OCI-LY1 (cell line): ENCODE data around the gene ESYT2.

Experiments
- EZH2 ChIP-seq: fragments of 200-600 bp; sonication (generic), shearing (Covaris generic); IDR thresholded peaks from 2 replicates; pipeline ENCODE4 v1.8.0; 2017; ENCODE audit warnings: borderline replicate concordance, mixed run types, mild to moderate bottlenecking, antibody characterized with exemption, low read length, moderate library complexity, mixed read lengths
- TF ChIP-seq, protein P1 (sequence below): fragments of 200-600 bp; sonication (generic), shearing (Covaris generic); IDR thresholded peaks from 2 replicates; pipeline ENCODE4 v1.5.1; 2017; ENCODE audit warnings: mild to moderate bottlenecking, antibody characterized with exemption, low read length, moderate library complexity, mixed read lengths

DNA sequence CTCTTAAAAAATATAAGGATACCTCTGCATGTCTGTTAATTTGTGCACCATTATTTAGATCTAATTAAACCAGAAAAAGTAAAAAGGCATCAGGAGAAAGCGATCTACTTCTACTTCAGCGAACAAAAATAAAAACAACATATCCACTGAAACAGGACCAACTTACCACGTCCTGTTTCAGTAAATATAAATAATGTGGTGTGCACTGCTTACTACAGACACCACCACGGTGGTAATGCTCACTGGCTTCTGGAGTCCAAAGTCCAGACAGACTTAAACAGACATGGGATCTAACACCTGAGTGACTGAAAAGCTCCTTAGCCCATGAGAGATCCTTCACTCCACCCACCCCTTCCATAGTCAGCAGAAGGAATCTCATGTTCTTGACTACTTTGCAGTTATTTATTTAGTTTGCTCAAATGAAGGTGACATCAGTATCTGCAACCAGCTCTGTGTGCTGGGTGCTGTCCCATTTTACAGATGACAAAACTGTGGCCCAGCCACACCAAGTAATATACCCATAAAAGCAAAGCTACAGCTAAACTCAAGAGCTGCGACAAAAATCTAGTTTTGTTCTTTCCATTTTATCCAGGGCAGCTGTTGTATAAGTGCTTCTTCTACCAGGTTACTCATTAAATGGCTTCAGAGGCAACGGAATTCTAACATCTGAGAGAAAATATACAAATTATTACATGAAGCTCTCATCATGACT is 62.6 kb downstream of the ESYT2 start:
- TF ChIP-seq, protein P1, sequence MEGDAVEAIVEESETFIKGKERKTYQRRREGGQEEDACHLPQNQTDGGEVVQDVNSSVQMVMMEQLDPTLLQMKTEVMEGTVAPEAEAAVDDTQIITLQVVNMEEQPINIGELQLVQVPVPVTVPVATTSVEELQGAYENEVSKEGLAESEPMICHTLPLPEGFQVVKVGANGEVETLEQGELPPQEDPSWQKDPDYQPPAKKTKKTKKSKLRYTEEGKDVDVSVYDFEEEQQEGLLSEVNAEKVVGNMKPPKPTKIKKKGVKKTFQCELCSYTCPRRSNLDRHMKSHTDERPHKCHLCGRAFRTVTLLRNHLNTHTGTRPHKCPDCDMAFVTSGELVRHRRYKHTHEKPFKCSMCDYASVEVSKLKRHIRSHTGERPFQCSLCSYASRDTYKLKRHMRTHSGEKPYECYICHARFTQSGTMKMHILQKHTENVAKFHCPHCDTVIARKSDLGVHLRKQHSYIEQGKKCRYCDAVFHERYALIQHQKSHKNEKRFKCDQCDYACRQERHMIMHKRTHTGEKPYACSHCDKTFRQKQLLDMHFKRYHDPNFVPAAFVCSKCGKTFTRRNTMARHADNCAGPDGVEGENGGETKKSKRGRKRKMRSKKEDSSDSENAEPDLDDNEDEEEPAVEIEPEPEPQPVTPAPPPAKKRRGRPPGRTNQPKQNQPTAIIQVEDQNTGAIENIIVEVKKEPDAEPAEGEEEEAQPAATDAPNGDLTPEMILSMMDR = no peak
- TF ChIP-seq EZH2 = no peak
